Spleen (tissue), 11 donors: ENCODE data around the gene NLRP14. TPM values are rescaled to one million over a fixed set of nuclear protein-coding genes. Genes with fewer than 3 reads are reported as not detected.

Source experiments
- DNase-seq: peaks from one replicate; pipeline ENCODE4 v3.0.0-alpha.2; 2020
- H3K27ac ChIP-seq, 8 donors: fragments of 200-600 bp; sonication (generic) in 7 of 8; 1 replicate in 4 of 8; 2 replicates in 4 of 8; pipeline versions ENCODE4 v1.5.0 to v1.8.0; 2016 to 2021; ENCODE audit warnings: inconsistent platforms in 4 of 8, mild to moderate bottlenecking in 4 of 8, moderate library complexity in 1 of 8
- H3K27me3 ChIP-seq, 7 donors: fragments of 200-600 bp; sonication (generic) in 6 of 7; replicated peaks in 1 of 7; 1 replicate in 4 of 7; 2 replicates in 3 of 7; pipeline versions ENCODE4 v1.5.0 to v1.8.0; 2016 to 2021; ENCODE audit warnings: inconsistent platforms in 3 of 7, mild to moderate bottlenecking in 1 of 7
- H3K36me3 ChIP-seq, 6 donors: fragments of 200-600 bp; sonication (generic) in 5 of 6; 1 replicate in 4 of 6; 2 replicates in 2 of 6; pipeline versions ENCODE4 v1.5.0 to v1.8.0; 2016 to 2021; ENCODE audit warnings: inconsistent platforms in 2 of 6
- H3K4me1 ChIP-seq, 6 donors: fragments of 200-600 bp; sonication (generic) in 5 of 6; 1 replicate in 3 of 6; 2 replicates in 3 of 6; pipeline versions ENCODE4 v1.5.0 to v1.8.0; 2016 to 2021; ENCODE audit warnings: inconsistent platforms in 3 of 6
- H3K4me3 ChIP-seq, 8 donors: fragments of 200-600 bp; sonication (generic) in 7 of 8; 1 replicate in 4 of 8; 2 replicates in 4 of 8; pipeline versions ENCODE4 v1.5.0 to v1.8.0; 2016 to 2021; ENCODE audit warnings: inconsistent platforms in 4 of 8, mild to moderate bottlenecking in 4 of 8, moderate library complexity in 2 of 8
- H3K9me3 ChIP-seq, 8 donors: fragments of 200-600 bp; sonication (generic) in 7 of 8; 1 replicate in 4 of 8; 2 replicates in 4 of 8; pipeline versions ENCODE4 v1.5.0 to v1.8.0; 2016 to 2021; ENCODE audit warnings: inconsistent platforms in 4 of 8
- POLR2A ChIP-seq, 3 donors: fragments of 450-650 bp; IDR thresholded peaks; one replicate each; pipeline ENCODE4 v1.5.1; 2017; ENCODE audit warnings: antibody characterized with exemption in 3 of 3, mild to moderate bottlenecking in 1 of 3
- POLR2AphosphoS5 ChIP-seq, 3 donors: sonication (generic); formaldehyde crosslinking; IDR thresholded peaks; one replicate each; pipeline ENCODE4 v1.5.1; 2017; ENCODE audit warnings: antibody characterized with exemption in 3 of 3
- WGBS, 5 donors: extraction: QIAGEN DNeasy Blood & Tissue Kit in 3 of 5; methylation state at CpG; one replicate each; pipeline versions ENCODE4 v1.1.5 to v1.1.7; 2013 to 2018; 5-methylcytosine and 5-hydroxymethylcytosine counted together
- intact Hi-C: fragments of 100-400 bp; cut with DNase I; formaldehyde crosslinking; loops from one replicate; pipeline ENCODE4 v1.15.0; 2023; ENCODE audit warnings: low total_unique reads
- polyA plus RNA-seq, 3 donors: library from polyadenylated mRNA; stranded (reverse); fragments of 200-250 nt; gene quantifications; one replicate each; pipeline ENCODE4 v1.2.1, GENCODE V29; 2013
- total RNA-seq, 7 donors: library from RNA; depleted of rRNA in 3 of 7; stranded (reverse); fragments of >200 nt in 3 of 7; fragmentation: NEBNext Ultra II Directional in 4 of 7; extraction: Animal tissue kit (Norgen Biotek cat#: 25700) in 4 of 7; gene quantifications; one replicate each; pipeline versions ENCODE4 v1.1.0 to v1.2.1, GENCODE V29; 2016 to 2021
- TF ChIP-seq, protein P1 (sequence below), 11 experiments: fragments of 200-600 bp in 7 of 11; fragments of 450-650 bp in 4 of 11; sonication (generic) in 4 of 11; IDR thresholded peaks in 8 of 11; conservative IDR thresholded peaks in 3 of 11; 1 replicate in 7 of 11; 2 replicates in 4 of 11; pipeline versions ENCODE4 v1.4.0 to v1.8.0; 2016 to 2021; ENCODE audit warnings: antibody characterized with exemption in 11 of 11, inconsistent platforms in 4 of 11, mild to moderate bottlenecking in 1 of 11
- donor health status: healthy with polysubstance abuse.
- donor health status: DM: no; HTN: no; CAD: no; lungs with moderate emphysema.
- donor health status: DM: no; HTN: no; CAD: no.
- donor health status: Bipolar disorder and iron deficiency.
- donor health status: healthy.
- donor health status: DM: no; HTN: no; CAD: no.
- donor health status: DM: yes; HTN: yes; CAD: no.

The NLRP14 gene
- total and polyA plus RNA-seq, 10 donors: 0.02 to 1.5 (median 0.28) TPM; not detected in 2

DNA sequence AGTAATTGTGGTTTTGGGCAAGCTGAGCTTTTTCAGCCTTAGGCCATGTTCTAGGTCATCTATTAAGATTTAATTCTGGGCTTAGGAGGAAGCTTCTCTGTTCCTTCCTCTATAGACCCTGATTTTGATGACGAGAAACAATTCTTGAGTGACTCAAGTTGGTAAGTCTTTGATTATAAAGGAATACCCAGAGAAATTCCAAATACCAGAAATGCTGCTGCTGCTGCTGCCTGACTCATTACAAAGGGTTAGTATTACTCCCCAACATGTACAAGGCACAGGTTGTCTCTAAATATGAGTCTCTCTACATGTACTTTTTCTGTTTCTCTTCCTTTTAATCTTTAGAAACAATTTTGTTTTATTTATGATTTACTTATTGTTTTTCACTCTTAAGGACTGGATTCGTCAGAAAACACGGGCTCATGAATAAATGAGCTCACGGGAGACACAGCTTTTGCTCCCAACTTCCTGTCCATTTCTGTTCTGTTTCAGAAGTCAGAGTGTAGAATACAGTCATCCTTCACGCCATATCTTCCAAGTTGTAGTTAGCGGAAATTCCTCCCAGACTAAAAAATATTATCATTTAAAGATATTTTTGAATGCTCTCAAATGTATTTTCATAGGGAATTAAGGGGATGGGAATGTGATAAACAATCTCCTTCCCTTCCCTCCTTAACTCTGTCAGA is 36.7 kb downstream of the NLRP14 start:
- H3K36me3 ChIP-seq: no peaks in the 10 kb centered on the region
- TF ChIP-seq, protein P1, sequence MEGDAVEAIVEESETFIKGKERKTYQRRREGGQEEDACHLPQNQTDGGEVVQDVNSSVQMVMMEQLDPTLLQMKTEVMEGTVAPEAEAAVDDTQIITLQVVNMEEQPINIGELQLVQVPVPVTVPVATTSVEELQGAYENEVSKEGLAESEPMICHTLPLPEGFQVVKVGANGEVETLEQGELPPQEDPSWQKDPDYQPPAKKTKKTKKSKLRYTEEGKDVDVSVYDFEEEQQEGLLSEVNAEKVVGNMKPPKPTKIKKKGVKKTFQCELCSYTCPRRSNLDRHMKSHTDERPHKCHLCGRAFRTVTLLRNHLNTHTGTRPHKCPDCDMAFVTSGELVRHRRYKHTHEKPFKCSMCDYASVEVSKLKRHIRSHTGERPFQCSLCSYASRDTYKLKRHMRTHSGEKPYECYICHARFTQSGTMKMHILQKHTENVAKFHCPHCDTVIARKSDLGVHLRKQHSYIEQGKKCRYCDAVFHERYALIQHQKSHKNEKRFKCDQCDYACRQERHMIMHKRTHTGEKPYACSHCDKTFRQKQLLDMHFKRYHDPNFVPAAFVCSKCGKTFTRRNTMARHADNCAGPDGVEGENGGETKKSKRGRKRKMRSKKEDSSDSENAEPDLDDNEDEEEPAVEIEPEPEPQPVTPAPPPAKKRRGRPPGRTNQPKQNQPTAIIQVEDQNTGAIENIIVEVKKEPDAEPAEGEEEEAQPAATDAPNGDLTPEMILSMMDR (IDR thresholded peaks at IDR 0.05 in 8 of 11, conservative IDR thresholded peaks at IDR 0.05 in 3 of 11): no peak
- no peak for TF ChIP-seq POLR2AphosphoS5 (IDR thresholded peaks at IDR 0.05)
- TF ChIP-seq POLR2A (IDR thresholded peaks at IDR 0.05): no peak
- H3K27me3 ChIP-seq: no peaks in the 10 kb centered on the region
- no peak for DNase-seq
- H3K27ac ChIP-seq: no peak overlapping the region
- H3K4me1 ChIP-seq: no peaks in the 10 kb centered on the region
- no peak overlapping the region for H3K4me3 ChIP-seq
- 62 to 83% (median 70%) methylated on average over 6 of the region's 6 CpGs for WGBS, 5 donors
- no peaks in the 10 kb centered on the region for H3K9me3 ChIP-seq
- intact Hi-C loops: no loop called here

DNA sequence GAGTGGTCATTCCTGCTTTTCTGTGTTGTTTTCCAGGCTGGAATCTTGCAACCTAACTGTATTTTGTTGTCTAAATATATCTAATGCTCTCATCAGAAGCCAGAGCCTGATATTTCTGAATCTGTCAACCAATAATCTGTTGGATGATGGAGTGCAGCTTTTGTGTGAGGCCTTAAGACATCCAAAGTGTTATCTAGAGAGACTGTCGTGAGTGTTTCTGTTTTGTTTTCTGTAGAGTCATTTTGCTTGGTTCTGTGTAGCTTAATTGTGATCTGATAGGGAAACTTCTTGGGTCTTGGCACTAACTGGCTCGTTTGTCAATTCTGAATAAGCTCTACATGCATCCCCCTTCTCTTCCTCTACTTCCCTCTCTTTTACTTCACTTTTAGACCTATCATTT is 37.4 kb downstream of the NLRP14 start:
- Histone ChIP-seq H3K36me3 (no peaks in the 10 kb centered on the region), H3K4me3 (no peak overlapping the region), H3K27me3 (no peaks in the 10 kb centered on the region), H3K27ac (no peak overlapping the region), H3K4me1 (no peaks in the 10 kb centered on the region), H3K9me3 (no peaks in the 10 kb centered on the region)
- TF ChIP-seq POLR2AphosphoS5 (IDR thresholded peaks at IDR 0.05) (no peak), POLR2A (IDR thresholded peaks at IDR 0.05) (no peak)
- TF ChIP-seq, protein P1 (IDR thresholded peaks at IDR 0.05 in 8 of 11, conservative IDR thresholded peaks at IDR 0.05 in 3 of 11): no peak
- WGBS, 5 donors: 44 to 63% (median 49%) methylated on average over 2 of the region's 2 CpGs
- intact Hi-C loops: no loop called here
- DNase-seq: no peak

DNA sequence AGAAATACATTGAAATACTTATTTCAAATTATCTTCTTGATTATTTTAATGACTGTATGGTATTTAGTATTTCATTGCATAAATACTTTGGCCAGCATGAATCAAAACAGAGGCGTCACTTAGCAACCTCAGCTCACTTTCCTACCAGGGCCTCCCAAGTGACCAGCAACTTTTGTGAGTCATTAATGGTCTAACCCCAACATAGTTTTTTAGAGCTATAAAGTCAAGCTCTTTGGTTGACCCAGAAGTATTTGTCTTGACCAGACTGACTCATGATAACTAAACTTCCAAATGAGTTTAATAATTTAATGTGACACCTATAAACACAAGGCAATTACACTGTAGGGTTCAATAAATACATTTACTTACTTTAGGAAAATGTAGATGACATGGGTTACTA is 40.6 kb downstream of the NLRP14 start:
- no peaks in the 10 kb centered on the region for H3K9me3 ChIP-seq
- no peaks in the 10 kb centered on the region for H3K27me3 ChIP-seq
- no peak for DNase-seq
- no peak overlapping the region for H3K27ac ChIP-seq
- no peak for TF ChIP-seq POLR2AphosphoS5 (IDR thresholded peaks at IDR 0.05)
- TF ChIP-seq, protein P1 (IDR thresholded peaks at IDR 0.05 in 8 of 11, conservative IDR thresholded peaks at IDR 0.05 in 3 of 11): no peak
- intact Hi-C loops: no loop called here
- no peaks in the 10 kb centered on the region for H3K36me3 ChIP-seq
- 81 to 89% (median 85%) methylated on average over 1 of the region's 1 CpG for WGBS, 5 donors
- H3K4me3 ChIP-seq: no peak overlapping the region
- H3K4me1 ChIP-seq: no peaks in the 10 kb centered on the region

DNA sequence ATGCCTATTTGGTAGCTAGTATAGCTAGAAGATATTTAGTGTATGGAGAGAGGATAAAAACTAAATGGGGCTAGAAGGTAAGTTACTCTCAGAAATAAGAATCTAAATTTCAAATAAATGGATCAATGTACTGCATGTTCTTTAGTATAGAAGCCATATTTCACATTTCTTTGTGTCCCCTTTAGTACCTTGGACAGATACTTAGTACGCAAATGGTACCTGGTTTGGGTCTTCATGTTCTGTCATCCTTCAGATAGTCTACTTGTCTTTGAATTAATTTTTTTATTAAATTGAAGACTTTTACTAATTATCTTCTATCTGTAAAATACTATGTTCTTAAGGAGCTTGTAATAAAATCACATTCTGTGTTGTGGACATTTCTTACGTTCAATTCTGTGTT is 42.3 kb downstream of the NLRP14 start:
- 90 to 95% (median 92%) methylated on average over 2 of the region's 2 CpGs for WGBS, 5 donors
- TF ChIP-seq POLR2AphosphoS5 (IDR thresholded peaks at IDR 0.05) (no peak), POLR2A (IDR thresholded peaks at IDR 0.05) (no peak)
- TF ChIP-seq, protein P1 (IDR thresholded peaks at IDR 0.05 in 8 of 11, conservative IDR thresholded peaks at IDR 0.05 in 3 of 11): no peak
- DNase-seq: no peak
- Histone ChIP-seq H3K27ac (no peak overlapping the region), H3K4me1 (no peaks in the 10 kb centered on the region), H3K27me3 (no peaks in the 10 kb centered on the region), H3K36me3 (no peaks in the 10 kb centered on the region), H3K4me3 (no peak overlapping the region), H3K9me3 (no peaks in the 10 kb centered on the region)
- intact Hi-C loops: no loop called here
